Heart left ventricle (tissue), 16 donors: Measurements from ENCODE around the gene CXCL5. TPM values are rescaled to one million over a fixed set of nuclear protein-coding genes. Genes with fewer than 3 reads are reported as not detected.

Source experiments
- ATAC-seq, 4 donors: fragments of 200-7000 bp; cut with Tn5 transposase; one replicate each; pipeline ENCODE4 v1.9.1; 2020 to 2022; ENCODE audit warnings: moderate library complexity in 4 of 4, mild to moderate bottlenecking in 3 of 4, moderate number of reproducible peaks in 1 of 4
- DNase-seq, 5 donors: peaks; one replicate each; pipeline ENCODE4 v3.0.0-alpha.2; 2020
- H3K27ac ChIP-seq, 12 donors: fragments of 200-600 bp; sonication (generic) in 4 of 12; one replicate each; pipeline versions ENCODE4 v1.5.0 to v1.8.0; 2016 to 2022; ENCODE audit warnings: mild to moderate bottlenecking in 2 of 12
- H3K27me3 ChIP-seq, 9 donors: fragments of 200-600 bp; sonication (generic) in 2 of 9; one replicate each; pipeline versions ENCODE4 v1.5.1 to v1.8.0; 2016 to 2022; ENCODE audit warnings: mild to moderate bottlenecking in 3 of 9
- H3K36me3 ChIP-seq, 9 donors: fragments of 200-600 bp; sonication (generic) in 2 of 9; one replicate each; pipeline versions ENCODE4 v1.5.0 to v1.8.0; 2018 to 2022; ENCODE audit warnings: mild to moderate bottlenecking in 2 of 9
- H3K4me1 ChIP-seq, 12 donors: fragments of 200-600 bp; sonication (generic) in 4 of 12; one replicate each; pipeline versions ENCODE4 v1.5.0 to v1.8.0; 2016 to 2022; ENCODE audit warnings: mild to moderate bottlenecking in 3 of 12
- H3K4me3 ChIP-seq, 12 donors: fragments of 200-600 bp; sonication (generic) in 4 of 12; one replicate each; pipeline versions ENCODE4 v1.5.0 to v1.8.0; 2017 to 2022; ENCODE audit warnings: mild to moderate bottlenecking in 9 of 12, moderate library complexity in 4 of 12
- H3K9me3 ChIP-seq, 12 donors: fragments of 200-600 bp; sonication (generic) in 4 of 12; one replicate each; pipeline versions ENCODE4 v1.5.0 to v1.8.0; 2016 to 2022; ENCODE audit warnings: mild to moderate bottlenecking in 1 of 12
- POLR2A ChIP-seq, 2 donors: fragments of 450-650 bp; IDR thresholded peaks; one replicate each; pipeline ENCODE4 v1.6.1; 2017; ENCODE audit warnings: antibody characterized with exemption in 2 of 2, mild to moderate bottlenecking in 2 of 2, moderate library complexity in 2 of 2
- WGBS, 4 donors: extraction: QIAGEN DNeasy Blood & Tissue Kit in 2 of 4; methylation state at CpG; one replicate each; pipeline versions ENCODE4 v1.1.5 to v1.1.7; 2013 to 2018; 5-methylcytosine and 5-hydroxymethylcytosine counted together
- intact Hi-C, 10 donors: fragments of 100-400 bp; cut with DNase I; formaldehyde crosslinking; loops; one replicate each; pipeline versions ENCODE4 v1.11.1 to v1.14.2; 2022
- polyA plus RNA-seq, 2 donors: library from polyadenylated mRNA; stranded (reverse); fragments of 200-250 nt; gene quantifications; one replicate each; pipeline ENCODE4 v1.2.3, GENCODE V29; 2013
- total RNA-seq, 9 donors: library from RNA; depleted of rRNA in 2 of 9; stranded (reverse); fragments of >200 nt in 2 of 9; fragmentation: NEBNext Ultra II Directional in 3 of 9; extraction: Animal tissue kit (Norgen Biotek cat#: 25700) in 3 of 9; gene quantifications; one replicate each; pipeline versions ENCODE4 v1.1.0 to v1.2.4, GENCODE V29; 2016 to 2023
- TF ChIP-seq, protein P1 (sequence below), 12 donors: fragments of 200-600 bp; sonication (generic) in 4 of 12; IDR thresholded peaks; one replicate each; pipeline versions ENCODE4 v1.5.0 to v1.8.0; 2018 to 2022; ENCODE audit warnings: antibody characterized with exemption in 12 of 12, mild to moderate bottlenecking in 5 of 12
- donor health status: ischemic (EF 13 %, LVEDD 7.1; RV severe dilation, severe dysfunction).
- donor health status: healthy with polysubstance abuse.
- donor health status: DM: no; HTN: yes; CAD: no.
- donor health status: DM: no; HTN: no; CAD: no.
- donor health status: ischemic (EF 25% LVEDD 6.9; RV normal size, moderate dysfunction).
- donor health status: ischemic (EF 25% LVEDD 5.7; RV mildly dilated, moderate dysfunction).
- donor health status: healthy.
- donor health status: DM: yes; HTN: yes; CAD: no.
- donor health status: ischemic (EF 35%, LVEDD 5.7; RV mildly dilated, moderate dysfunction).
- donor health status: nonischemic (EF 11% LVEDD 7.7; RV severe dilation, severe dysfunction).
- donor health status: DM: yes; HTN: yes; CAD: no.
- donor health status: PGD.
- donor health status: ischemic (EF 29% LVEDD 5.4; RV normal size, mild dysfunction).
- donor health status: nonischemic (EF 23%, LVEDD 6.1; RV moderate dilation, normal function).

The CXCL5 gene
- total and polyA plus RNA-seq, 11 donors = 0.08 to 0.51 (median 0.10) TPM; not detected in 8

GRCh38 chr4:74018771-74019170 is 20.3 kb upstream of the CXCL5 start:
- ATAC-seq = no peak
- Histone ChIP-seq H3K4me3 (no peak overlapping the region), H3K27ac (peak overlapping the region in 1 of 12 donors; percentile 17), H3K9me3 (no peaks in the 10 kb centered on the region), H3K27me3 (peaks cover 0 to 4% (median 0%) of the 10 kb centered on the region in 9 donors), H3K36me3 (no peaks in the 10 kb centered on the region), H3K4me1 (peaks cover 0 to 5% (median 0%) of the 10 kb centered on the region in 12 donors)
- intact Hi-C loops = no loop called here
- no peak for TF ChIP-seq POLR2A (IDR thresholded peaks at IDR 0.05)
- TF ChIP-seq, protein P1, sequence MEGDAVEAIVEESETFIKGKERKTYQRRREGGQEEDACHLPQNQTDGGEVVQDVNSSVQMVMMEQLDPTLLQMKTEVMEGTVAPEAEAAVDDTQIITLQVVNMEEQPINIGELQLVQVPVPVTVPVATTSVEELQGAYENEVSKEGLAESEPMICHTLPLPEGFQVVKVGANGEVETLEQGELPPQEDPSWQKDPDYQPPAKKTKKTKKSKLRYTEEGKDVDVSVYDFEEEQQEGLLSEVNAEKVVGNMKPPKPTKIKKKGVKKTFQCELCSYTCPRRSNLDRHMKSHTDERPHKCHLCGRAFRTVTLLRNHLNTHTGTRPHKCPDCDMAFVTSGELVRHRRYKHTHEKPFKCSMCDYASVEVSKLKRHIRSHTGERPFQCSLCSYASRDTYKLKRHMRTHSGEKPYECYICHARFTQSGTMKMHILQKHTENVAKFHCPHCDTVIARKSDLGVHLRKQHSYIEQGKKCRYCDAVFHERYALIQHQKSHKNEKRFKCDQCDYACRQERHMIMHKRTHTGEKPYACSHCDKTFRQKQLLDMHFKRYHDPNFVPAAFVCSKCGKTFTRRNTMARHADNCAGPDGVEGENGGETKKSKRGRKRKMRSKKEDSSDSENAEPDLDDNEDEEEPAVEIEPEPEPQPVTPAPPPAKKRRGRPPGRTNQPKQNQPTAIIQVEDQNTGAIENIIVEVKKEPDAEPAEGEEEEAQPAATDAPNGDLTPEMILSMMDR (IDR thresholded peaks at IDR 0.05) = no peak
- 48 to 50% (median 48%) methylated on average over 3 of the region's 3 CpGs for WGBS, 4 donors
- DNase-seq = no peak

GRCh38 chr4:74018116-74018515 is 19.6 kb upstream of the CXCL5 start:
- no peaks in the 10 kb centered on the region for H3K9me3 ChIP-seq
- H3K4me1 ChIP-seq = peaks cover 0 to 5% (median 0%) of the 10 kb centered on the region in 12 donors
- ATAC-seq = no peak
- intact Hi-C loops = no loop called here
- H3K4me3 ChIP-seq = no peak overlapping the region
- DNase-seq = no peak
- no peaks in the 10 kb centered on the region for H3K36me3 ChIP-seq
- H3K27ac ChIP-seq = peak overlapping the region in 1 of 12 donors; percentile 17
- H3K27me3 ChIP-seq = peaks cover 0 to 4% (median 0%) of the 10 kb centered on the region in 9 donors
- no peak for TF ChIP-seq POLR2A (IDR thresholded peaks at IDR 0.05)
- TF ChIP-seq, protein P1 (IDR thresholded peaks at IDR 0.05) = no peak

DNA sequence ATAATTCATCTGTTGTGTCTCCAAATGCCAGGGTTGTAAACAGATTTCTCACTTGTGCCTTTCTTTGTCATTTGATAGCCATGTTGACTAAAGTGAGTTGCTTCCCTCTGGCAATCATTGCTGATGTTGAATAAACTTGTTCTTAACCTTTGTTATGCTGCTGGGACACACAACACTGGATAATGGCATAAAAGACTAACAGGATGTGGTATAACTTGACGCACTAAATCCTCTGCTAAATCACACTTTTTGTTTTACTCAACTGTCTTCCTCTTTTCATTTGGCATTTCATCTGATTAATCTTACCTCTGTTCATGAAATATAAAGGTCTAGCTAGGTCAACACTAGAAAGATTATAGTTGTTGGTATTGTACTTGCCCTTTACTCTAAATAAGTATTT is 17.6 kb upstream of the CXCL5 start:
- 46 to 68% (median 51%) methylated on average over 1 of the region's 1 CpG for WGBS, 4 donors
- DNase-seq (no peak), ATAC-seq (no peak)
- H3K36me3 ChIP-seq = no peaks in the 10 kb centered on the region
- no peaks in the 10 kb centered on the region for H3K9me3 ChIP-seq
- H3K27me3 ChIP-seq = peaks cover 0 to 8% (median 0%) of the 10 kb centered on the region in 9 donors
- peaks cover 0 to 5% (median 0%) of the 10 kb centered on the region in 12 donors for H3K4me1 ChIP-seq
- no peak for TF ChIP-seq POLR2A (IDR thresholded peaks at IDR 0.05)
- TF ChIP-seq, protein P1 (IDR thresholded peaks at IDR 0.05) = no peak
- intact Hi-C loops = no loop called here
- H3K27ac ChIP-seq = no peak overlapping the region
- no peak overlapping the region for H3K4me3 ChIP-seq

DNA sequence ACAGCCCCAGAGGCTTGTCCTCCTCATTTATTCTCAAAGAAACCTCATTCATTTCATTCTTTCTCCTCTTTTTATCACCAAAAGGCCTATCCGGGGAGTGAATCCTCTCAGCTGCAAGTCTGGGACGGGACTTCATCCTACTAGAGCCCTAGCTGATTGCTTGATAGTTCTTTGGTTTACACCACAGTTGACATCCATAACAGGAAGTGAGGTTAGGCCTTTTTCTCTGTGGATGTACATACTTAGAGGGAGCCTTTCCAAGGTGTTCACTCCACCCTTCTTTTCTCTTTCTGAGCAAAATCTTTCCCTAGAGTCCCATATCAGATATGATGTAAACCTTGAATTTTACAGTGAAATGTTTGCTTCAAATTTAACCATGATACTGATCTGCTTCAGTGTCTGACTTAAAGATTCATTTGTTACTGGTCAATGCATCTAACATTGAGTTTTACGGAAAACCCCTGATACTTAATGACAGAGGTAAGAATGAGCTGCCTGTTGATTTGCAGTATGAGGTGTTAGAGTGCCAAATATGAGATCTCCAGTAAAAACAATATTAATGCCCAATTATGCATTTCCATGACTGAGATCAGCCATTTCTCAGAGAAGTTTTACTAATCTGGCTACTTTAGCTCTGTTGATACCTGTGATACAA is 16.8 kb upstream of the CXCL5 start:
- Histone ChIP-seq H3K4me1 (peaks cover 0 to 5% (median 0%) of the 10 kb centered on the region in 12 donors), H3K27ac (no peak overlapping the region), H3K4me3 (no peak overlapping the region), H3K27me3 (peaks cover 0 to 8% (median 0%) of the 10 kb centered on the region in 9 donors), H3K36me3 (no peaks in the 10 kb centered on the region), H3K9me3 (no peaks in the 10 kb centered on the region)
- ATAC-seq = no peak
- 80 to 91% (median 86%) methylated on average over 3 of the region's 3 CpGs for WGBS, 4 donors
- intact Hi-C loops = no loop called here
- TF ChIP-seq POLR2A (IDR thresholded peaks at IDR 0.05) = no peak
- TF ChIP-seq, protein P1 (IDR thresholded peaks at IDR 0.05) = no peak
- DNase-seq = no peak
